Measurements from ENCODE around the gene PSMB3. TPM values are rescaled to one million over a fixed set of nuclear protein-coding genes. Genes with fewer than 3 reads are reported as not detected.

PSMB3 gene
- 134 and 138 TPM in 2 replicates for total RNA-seq
- long read RNA-seq, transcript PSMB3-211 (6 exons, 773 nt): major isoform, 39 of 43 reads
- long read RNA-seq, partial matches to known transcripts: 1 of 43 reads
- long read RNA-seq, other reads (novel, unspliced or antisense): 1 of 43 reads

DNA sequence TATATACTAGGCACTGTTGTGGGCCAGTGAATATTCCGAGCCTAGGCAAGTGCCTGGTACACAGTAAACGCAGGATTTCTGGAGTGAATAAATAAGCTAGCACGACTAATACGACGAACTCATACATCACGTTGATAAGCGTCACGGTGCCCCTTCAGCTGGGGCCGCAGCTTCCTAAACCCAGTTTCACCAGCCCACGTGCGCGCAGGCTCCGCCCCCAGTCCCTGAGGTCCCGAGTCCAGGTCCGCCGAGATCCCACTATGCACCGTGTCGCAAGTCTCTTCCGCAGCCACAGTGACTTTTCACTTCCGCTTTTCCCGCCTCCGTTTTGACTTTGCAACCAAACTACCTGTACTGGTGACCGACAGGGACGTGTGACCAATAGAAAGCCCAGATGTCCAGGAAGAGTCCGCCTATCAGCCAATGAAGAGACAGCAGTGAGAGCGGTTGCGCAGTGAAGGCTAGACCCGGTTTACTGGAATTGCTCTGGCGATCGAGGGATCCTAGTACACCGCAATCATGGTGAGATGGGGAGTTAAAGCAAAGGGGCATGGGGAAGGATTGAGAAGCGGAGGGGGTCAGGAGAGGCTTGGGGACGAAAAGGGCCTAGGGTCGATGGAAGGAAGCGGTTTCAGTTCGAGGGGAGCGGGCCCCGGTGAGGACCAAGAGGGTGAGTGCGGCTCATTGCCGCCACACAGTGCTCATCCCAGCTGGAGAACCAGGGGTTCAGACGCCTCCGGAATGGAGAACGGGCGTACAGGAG lies at the start of gene PSMB3:
Gene PSMB3, plus strand, starts transcription at position 434 of the 763 bp plus-strand sequence. Its CDS starts 86 bp downstream, at position 520.
- Mint-ChIP-seq H3K27me3 (no peaks in the 10 kb centered on the region), H3K9me3 (ENCODE audit: low read depth) (no peaks in the 10 kb centered on the region), H3K36me3 (ENCODE audit: insufficient read depth) (peaks cover 6% of the 10 kb centered on the region), H3K4me1 (ENCODE audit: low read depth) (peaks cover 27% of the 10 kb centered on the region), H3K4me3 (ENCODE audit: low read depth) (peak within 1 kb of the TSS; percentile 91), H3K27ac (peak within 1 kb of the TSS; percentile 99)
- peak; percentile 86 for DNase-seq (ENCODE audit: low spot score, unreplicated experiment)
- TF ChIP-seq, protein P1, sequence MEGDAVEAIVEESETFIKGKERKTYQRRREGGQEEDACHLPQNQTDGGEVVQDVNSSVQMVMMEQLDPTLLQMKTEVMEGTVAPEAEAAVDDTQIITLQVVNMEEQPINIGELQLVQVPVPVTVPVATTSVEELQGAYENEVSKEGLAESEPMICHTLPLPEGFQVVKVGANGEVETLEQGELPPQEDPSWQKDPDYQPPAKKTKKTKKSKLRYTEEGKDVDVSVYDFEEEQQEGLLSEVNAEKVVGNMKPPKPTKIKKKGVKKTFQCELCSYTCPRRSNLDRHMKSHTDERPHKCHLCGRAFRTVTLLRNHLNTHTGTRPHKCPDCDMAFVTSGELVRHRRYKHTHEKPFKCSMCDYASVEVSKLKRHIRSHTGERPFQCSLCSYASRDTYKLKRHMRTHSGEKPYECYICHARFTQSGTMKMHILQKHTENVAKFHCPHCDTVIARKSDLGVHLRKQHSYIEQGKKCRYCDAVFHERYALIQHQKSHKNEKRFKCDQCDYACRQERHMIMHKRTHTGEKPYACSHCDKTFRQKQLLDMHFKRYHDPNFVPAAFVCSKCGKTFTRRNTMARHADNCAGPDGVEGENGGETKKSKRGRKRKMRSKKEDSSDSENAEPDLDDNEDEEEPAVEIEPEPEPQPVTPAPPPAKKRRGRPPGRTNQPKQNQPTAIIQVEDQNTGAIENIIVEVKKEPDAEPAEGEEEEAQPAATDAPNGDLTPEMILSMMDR (IDR thresholded peaks at IDR 0.05; ENCODE audit: unreplicated experiment): no peak

DNA sequence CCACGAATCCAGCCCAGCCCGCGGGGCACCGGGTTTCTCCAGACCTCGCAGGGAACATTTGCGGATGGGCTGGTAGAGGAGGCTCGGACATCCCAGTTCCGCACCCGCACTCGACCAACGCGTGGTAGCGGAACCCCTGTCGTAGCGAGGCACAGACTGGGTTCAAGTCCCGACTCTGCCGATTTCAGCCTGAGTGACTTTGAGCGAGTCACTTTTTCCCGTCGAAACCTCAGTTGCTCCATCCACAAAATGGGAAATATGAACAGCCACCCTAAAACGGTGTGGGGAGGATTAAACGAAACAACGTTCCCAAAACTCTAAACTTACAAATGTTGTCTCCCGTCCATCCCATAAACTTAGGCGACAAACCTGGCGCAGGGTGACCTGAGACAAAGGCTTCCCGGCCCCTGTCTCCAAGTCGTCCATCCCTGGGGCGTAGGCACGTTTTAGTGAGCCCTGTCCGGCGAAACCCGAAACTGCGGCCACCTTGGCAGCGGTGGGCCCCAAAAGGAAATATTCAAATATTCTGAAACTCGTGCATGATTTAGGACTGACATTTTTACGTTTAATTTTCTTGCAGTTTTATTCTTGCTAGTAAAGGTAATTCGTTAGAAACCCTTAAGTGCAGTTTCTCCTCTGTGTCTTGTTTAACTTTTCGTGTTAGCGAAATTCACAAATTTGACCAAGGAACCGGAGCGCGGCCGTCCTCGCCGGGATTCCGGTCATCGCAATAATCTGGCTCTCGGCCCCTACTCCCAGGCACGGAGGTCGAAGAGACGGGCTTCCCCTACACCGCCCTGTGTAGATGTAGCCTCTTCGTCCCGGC lies 49.4 kb upstream of the PSMB3 start:
- TF ChIP-seq, protein P1 (IDR thresholded peaks at IDR 0.05; ENCODE audit: unreplicated experiment): no peak
- Mint-ChIP-seq H3K27ac (peak overlapping the region; percentile 90), H3K9me3 (ENCODE audit: low read depth) (no peaks in the 10 kb centered on the region), H3K4me1 (ENCODE audit: low read depth) (peaks cover 28% of the 10 kb centered on the region), H3K36me3 (ENCODE audit: insufficient read depth) (peaks cover 4% of the 10 kb centered on the region), H3K4me3 (ENCODE audit: low read depth) (peak overlapping the region; percentile 89), H3K27me3 (peaks cover 24% of the 10 kb centered on the region)
- no peak for DNase-seq (ENCODE audit: low spot score, unreplicated experiment)

DNA sequence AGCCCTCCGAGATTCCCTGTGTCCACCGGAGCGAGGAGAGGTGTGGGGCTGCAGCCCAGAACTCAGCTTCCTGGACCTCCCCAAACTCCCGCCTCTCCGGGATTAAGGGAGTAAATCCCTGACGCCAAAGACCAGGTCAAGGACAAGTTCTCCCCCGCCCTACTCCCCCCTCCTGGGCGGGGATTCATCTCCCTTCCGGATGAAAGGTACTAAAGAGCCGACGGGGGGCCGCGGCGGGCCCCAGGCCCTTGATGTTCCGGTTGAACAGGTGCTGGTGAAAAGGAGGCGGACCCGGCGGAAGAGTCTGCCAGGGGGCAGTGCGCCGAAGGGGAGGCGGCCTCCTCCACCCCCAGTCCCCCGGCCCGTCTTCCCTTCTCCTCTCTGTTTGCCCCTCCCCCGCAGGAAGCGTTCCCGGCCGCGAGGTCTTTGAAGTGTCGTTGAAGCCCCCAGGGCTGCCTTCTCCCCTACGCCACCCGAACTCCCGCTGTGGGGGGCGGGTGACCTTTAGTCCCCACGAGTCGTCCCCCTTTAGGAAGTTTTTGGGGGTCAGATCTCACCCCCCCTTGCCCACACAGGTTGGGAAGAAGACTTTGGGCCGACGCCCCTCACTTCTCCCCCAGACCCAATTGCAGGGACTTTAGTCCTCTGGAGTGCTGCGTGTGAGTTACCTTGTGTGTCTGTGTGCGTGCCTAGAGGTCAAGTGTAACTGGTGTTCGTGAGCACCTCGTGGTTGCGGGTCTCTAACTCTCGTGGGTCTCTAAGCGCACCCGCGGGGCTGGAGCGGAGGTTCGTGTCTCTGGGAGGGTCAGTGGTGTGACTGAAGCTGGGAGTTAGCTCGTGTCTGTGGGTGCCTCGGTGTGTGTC lies 48.6 kb upstream of the PSMB3 start:
- TF ChIP-seq, protein P1 (IDR thresholded peaks at IDR 0.05; ENCODE audit: unreplicated experiment): no peak
- H3K36me3 Mint-ChIP-seq (ENCODE audit: insufficient read depth): peaks cover 4% of the 10 kb centered on the region
- peaks cover 28% of the 10 kb centered on the region for H3K4me1 Mint-ChIP-seq (ENCODE audit: low read depth)
- peak; percentile 77 for DNase-seq (ENCODE audit: low spot score, unreplicated experiment)
- peak overlapping the region; percentile 90 for H3K27ac Mint-ChIP-seq
- H3K4me3 Mint-ChIP-seq (ENCODE audit: low read depth): peak overlapping the region; percentile 89
- peaks cover 24% of the 10 kb centered on the region for H3K27me3 Mint-ChIP-seq
- no peaks in the 10 kb centered on the region for H3K9me3 Mint-ChIP-seq (ENCODE audit: low read depth)

DNA sequence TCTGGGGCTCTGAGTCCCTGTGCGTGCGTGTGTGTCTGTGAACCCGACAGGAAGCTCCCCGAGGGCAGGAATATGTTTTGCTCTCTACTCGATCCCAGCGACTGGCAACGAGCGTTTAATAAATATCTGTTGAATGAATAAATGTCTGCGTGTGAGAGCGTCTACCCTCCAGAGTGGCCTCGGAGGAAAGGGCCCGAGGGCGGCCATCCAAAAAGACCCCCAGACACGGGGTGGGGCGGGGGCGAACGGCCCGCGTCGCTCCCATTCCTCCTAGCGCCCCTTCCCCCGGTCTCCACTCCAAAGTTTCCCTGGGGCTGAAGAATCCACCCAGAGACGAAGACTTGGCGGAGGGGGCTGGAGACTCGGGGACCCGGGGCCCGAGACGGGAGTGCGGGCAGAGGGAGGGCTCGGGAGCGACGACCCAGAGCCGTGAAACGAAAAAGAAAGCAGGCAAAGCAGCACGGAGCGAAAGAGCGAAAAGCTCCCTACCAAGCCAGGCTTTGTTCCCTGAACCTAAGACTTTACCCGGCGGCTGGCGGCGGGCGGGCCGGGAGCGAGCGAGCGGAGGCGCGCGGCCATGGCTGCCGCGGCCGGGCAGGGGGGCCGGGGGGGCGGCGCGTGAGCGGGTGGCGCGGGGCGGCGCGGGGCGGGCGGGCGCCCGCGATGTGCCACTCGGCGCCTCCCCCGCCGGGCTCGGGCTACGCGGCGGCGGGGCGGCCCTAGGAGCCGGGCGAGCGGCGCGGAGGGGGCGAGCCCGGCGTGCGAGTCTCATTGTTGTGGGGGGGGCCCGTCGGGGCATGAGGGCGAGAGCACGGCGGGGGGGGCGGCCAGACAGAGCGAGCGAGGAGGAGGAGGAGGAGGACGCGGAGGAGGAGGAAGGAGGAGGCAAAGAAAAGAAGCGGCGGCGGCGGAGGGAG lies 47.7 kb upstream of the PSMB3 start, which contains the start of gene MLLT6:
Gene MLLT6, plus strand, starts transcription at position 668 of the 917 bp plus-strand sequence. CDS start 360 bp downstream, outside the sequence.
- Mint-ChIP-seq H3K4me1 (ENCODE audit: low read depth) (peaks cover 29% of the 10 kb centered on the region), H3K4me3 (ENCODE audit: low read depth) (peak within 1 kb of the TSS; percentile 90)

More for the DNA sequence above, 47.7 kb upstream of the PSMB3 start, which contains the start of gene MLLT6:
- Mint-ChIP-seq H3K36me3 (ENCODE audit: insufficient read depth) (peaks cover 6% of the 10 kb centered on the region), H3K27ac (peak within 1 kb of the TSS; percentile 92), H3K27me3 (peaks cover 19% of the 10 kb centered on the region), H3K9me3 (ENCODE audit: low read depth) (no peaks in the 10 kb centered on the region)
- DNase-seq (ENCODE audit: low spot score, unreplicated experiment): peak; percentile 52
- TF ChIP-seq, protein P1 (IDR thresholded peaks at IDR 0.05; ENCODE audit: unreplicated experiment): no peak

All from progenitor cell of endocrine pancreas (in vitro differentiated cells).